GM12878 (cell line): ENCODE data around the gene PLPP6. TPM values are rescaled to one million over a fixed set of nuclear protein-coding genes. Genes with fewer than 3 reads are reported as not detected.

Experiments
- ATAC-seq: fragments of 200-7000 bp; cut with Tn5 transposase; 3 replicates; pipeline ENCODE4 v1.9.1; 2020; ENCODE audit warnings: mild to moderate bottlenecking, moderate library complexity
- BruUV-seq: library from RNA; stranded (reverse); fragments of 400-500 nt; replicated peaks from 2 replicates; lab custom pipeline; 2021; lab: Mats Ljungman, UMichigan
- CTCF ChIA-PET: fragments of 300-600 bp; sonication (Branson Sonifier 250); formaldehyde crosslinking; extraction: SDS; loops from one replicate; lab custom pipeline; 2021; ENCODE audit warnings: inconsistent platforms; lab: Yijun Ruan, JAX
- POLR2A ChIA-PET: fragments of 350-600 bp; formaldehyde crosslinking; extraction: SDS; loops from one replicate; lab custom pipeline; 2021; ENCODE audit warnings: inconsistent platforms; lab: Charles Lee
- RAD21 ChIA-PET: fragments of 300-600 bp; sonication (Branson Sonifier 250); formaldehyde crosslinking; loops from one replicate; lab custom pipeline; 2023; ENCODE audit warnings: antibody characterized with exemption; ENCODE audit not compliant: unreplicated experiment; lab: Charles Lee
- SMC1A ChIA-PET: fragments of 300-600 bp; sonication (Branson Sonifier 250); formaldehyde crosslinking; loops from one replicate; lab custom pipeline; 2023; ENCODE audit not compliant: unreplicated experiment, uncharacterized antibody; lab: Charles Lee
- DNase-seq: peaks from one replicate; pipeline ENCODE4 v3.0.0-alpha.2; 2011; ENCODE audit warnings: low read depth, low spot score
- FAIRE-seq: peaks from 3 replicates; lab custom pipeline; 2011; peaks lifted over from hg19 to GRCh38; lab: Jason Lieb, UNC
- H2AFZ ChIP-seq: 2 replicates; pipeline ENCODE4 v1.6.0; 2011; ENCODE audit warnings: low read depth, low read length, control low read depth; ENCODE audit not compliant: control insufficient read depth
- H3K27ac ChIP-seq: 2 replicates; pipeline ENCODE4 v1.5.1; 2011; ENCODE audit warnings: control low read depth; ENCODE audit not compliant: control insufficient read depth, insufficient read depth
- H3K27me3 ChIP-seq, 2 experiments: replicated peaks in 1 of 2; 2 replicates each; pipeline versions ENCODE4 v1.6.0 to v1.6.1; 2011; ENCODE audit warnings: low read length in 1 of 2; ENCODE audit not compliant: control insufficient read depth in 2 of 2, insufficient read depth in 2 of 2
- H3K36me3 ChIP-seq, 2 experiments: 2 replicates each; pipeline ENCODE4 v1.5.1; 2011; ENCODE audit warnings: low read length in 1 of 2; ENCODE audit not compliant: control insufficient read depth in 2 of 2, insufficient read depth in 2 of 2
- H3K4me1 ChIP-seq: 2 replicates; pipeline ENCODE4 v1.6.1; 2011; ENCODE audit warnings: mild to moderate bottlenecking, low read length, moderate library complexity, mixed read lengths; ENCODE audit not compliant: control insufficient read depth, insufficient read depth
- H3K4me2 ChIP-seq: 2 replicates; pipeline ENCODE4 v1.6.0; 2011; ENCODE audit warnings: control low read depth; ENCODE audit not compliant: control insufficient read depth, insufficient read depth
- H3K4me3 ChIP-seq: fragments of 200-600 bp; sonication (generic); 2 replicates; pipeline ENCODE4 v1.5.1; 2016
- H3K79me2 ChIP-seq: 2 replicates; pipeline ENCODE4 v1.6.0; 2011; ENCODE audit warnings: low read length; ENCODE audit not compliant: control insufficient read depth, insufficient read depth
- H3K9ac ChIP-seq: 2 replicates; pipeline ENCODE4 v1.8.0; 2011; ENCODE audit warnings: low read length, control low read depth, mixed read lengths; ENCODE audit not compliant: control insufficient read depth, insufficient read depth
- H3K9me3 ChIP-seq: replicated peaks from 3 replicates; pipeline ENCODE4 v1.5.1; 2011; ENCODE audit warnings: mild to moderate bottlenecking, low read length; ENCODE audit not compliant: control insufficient read depth, insufficient read depth
- H4K20me1 ChIP-seq: 2 replicates; pipeline ENCODE4 v1.6.0; 2011; ENCODE audit not compliant: control insufficient read depth, insufficient read depth
- IKZF1 ChIP-seq: fragments of 450-650 bp; conservative IDR thresholded peaks from 2 replicates; pipeline ENCODE4 v1.6.1; 2017; ENCODE audit warnings: antibody characterized with exemption, mild to moderate bottlenecking
- WGBS: methylation state at CpG from one replicate; pipeline ENCODE4 v1.1.6; 2016; ENCODE audit warnings: low lambda C conversion rate; ENCODE audit not compliant: insufficient replicate concordance, insufficient coverage; ENCODE audit errors: missing lambda C conversion rate; 5-methylcytosine and 5-hydroxymethylcytosine counted together
- in situ Hi-C: fragments of 300-500 bp; cut with MboI; formaldehyde crosslinking; loops from 9 replicates; pipeline ENCODE4 v1.14.3; 2018; ENCODE audit warnings: mixed read lengths
- intact Hi-C: fragments of 100-400 bp; cut with micrococcal nuclease; formaldehyde crosslinking; loops from one replicate; pipeline ENCODE4 v1.14.2; 2022; ENCODE audit not compliant: unreplicated experiment
- polyA plus RNA-seq, 11 experiments: library from polyadenylated mRNA; depleted of rRNA in 4 of 11; unstranded in 6 of 11; stranded (reverse) in 5 of 11; fragments of >200 nt; fragmentation: Nextera tagmentation in 4 of 11; fragmentation: Illumina TruSeq in 1 of 11; extraction: Ambion mirVana in 4 of 11; extraction: Trizol in 1 of 11; gene quantifications; 1 replicate in 1 of 11; 2 replicates in 10 of 11; pipeline versions ENCODE4 v1.2.1 to v1.2.3, GENCODE V29; 2011 to 2016; ENCODE audit warnings: inconsistent platforms in 2 of 11, missing spikeins in 2 of 11, low read depth in 1 of 11
- total RNA-seq, 4 experiments: library from RNA; depleted of rRNA in 3 of 4; stranded (reverse); fragments of >200 nt in 3 of 4; fragmentation: Illumina TruSeq in 1 of 4; extraction: Trizol in 1 of 4; gene quantifications; 2 replicates each; pipeline versions ENCODE4 v1.2.1 to v1.2.3, GENCODE V29; 2013 to 2021
- TF ChIP-seq, protein P1 (sequence below): fragments of 450-650 bp; IDR thresholded peaks from 2 replicates; pipeline ENCODE4 v1.6.1; 2017; ENCODE audit warnings: low read depth, mild to moderate bottlenecking, moderate library complexity

The PLPP6 gene
- total and polyA plus RNA-seq, 10 of the 15 experiments (the other 5 are each of a cell fraction or from before 2014, with no cell fraction given): 1.6 to 11.3 (median 6.9) TPM

DNA sequence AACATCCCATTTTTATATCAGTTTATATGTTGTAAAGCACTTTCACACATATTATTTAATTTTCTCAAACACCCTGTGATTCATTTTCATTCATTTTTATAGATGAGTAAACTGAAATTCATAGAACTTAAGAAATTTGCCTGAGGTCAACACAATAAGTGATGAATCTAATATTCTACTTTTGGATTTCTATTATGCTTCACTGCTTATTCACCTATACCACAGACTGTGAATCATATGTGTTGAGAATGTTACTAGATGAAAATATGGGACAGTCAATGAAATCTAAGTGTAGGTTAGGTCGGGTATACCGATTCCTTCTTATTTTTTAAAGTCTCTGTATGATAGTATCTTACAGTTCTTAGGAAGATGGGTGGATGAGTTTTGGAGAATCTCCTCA, 42.0 kb downstream of the PLPP6 start (continued):
- TF ChIP-seq IKZF1: no peak

DNA sequence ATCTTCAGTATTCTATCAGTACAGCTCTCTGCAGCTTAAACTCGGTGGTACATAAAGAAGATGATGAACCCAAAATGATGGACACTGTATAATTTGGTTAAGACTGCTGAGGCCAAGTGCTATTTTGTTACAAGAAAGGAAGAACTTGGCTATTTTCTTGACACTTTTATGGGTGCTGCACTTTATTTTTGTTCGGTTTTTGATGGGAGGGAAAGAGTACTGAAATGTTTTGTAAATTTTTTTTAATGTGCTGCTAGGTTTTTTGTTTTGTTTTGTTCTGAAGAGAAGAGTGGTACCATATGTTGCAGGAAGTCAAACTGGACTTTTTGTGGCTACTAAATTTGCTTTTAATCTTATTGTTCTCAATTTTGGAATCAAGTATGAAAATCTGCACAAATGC, 43.9 kb downstream of the PLPP6 start:
- FAIRE-seq (no peak), DNase-seq (no peak), ATAC-seq (no peak)
- 98% methylated on average over 2 of the region's 2 CpGs for WGBS
- no peak overlapping the region for H2AFZ ChIP-seq
- no peaks in the 10 kb centered on the region for H3K9me3 ChIP-seq
- no peaks in the 10 kb centered on the region for H4K20me1 ChIP-seq
- ChIA-PET CTCF (no interaction called here), POLR2A (no interaction called here), RAD21 (no interaction called here), SMC1A (interaction anchor here (1.1 kb wide), 1 partner anchor 63 kb away, joined by 3 read pairs; no protein-coding TSS in a partner anchor)
- H3K79me2 ChIP-seq: no peaks in the 10 kb centered on the region
- peaks cover 1 to 17% of the 10 kb centered on the region in 2 experiments for H3K36me3 ChIP-seq
- H3K4me2 ChIP-seq: no peak overlapping the region
- TF ChIP-seq, protein P1, sequence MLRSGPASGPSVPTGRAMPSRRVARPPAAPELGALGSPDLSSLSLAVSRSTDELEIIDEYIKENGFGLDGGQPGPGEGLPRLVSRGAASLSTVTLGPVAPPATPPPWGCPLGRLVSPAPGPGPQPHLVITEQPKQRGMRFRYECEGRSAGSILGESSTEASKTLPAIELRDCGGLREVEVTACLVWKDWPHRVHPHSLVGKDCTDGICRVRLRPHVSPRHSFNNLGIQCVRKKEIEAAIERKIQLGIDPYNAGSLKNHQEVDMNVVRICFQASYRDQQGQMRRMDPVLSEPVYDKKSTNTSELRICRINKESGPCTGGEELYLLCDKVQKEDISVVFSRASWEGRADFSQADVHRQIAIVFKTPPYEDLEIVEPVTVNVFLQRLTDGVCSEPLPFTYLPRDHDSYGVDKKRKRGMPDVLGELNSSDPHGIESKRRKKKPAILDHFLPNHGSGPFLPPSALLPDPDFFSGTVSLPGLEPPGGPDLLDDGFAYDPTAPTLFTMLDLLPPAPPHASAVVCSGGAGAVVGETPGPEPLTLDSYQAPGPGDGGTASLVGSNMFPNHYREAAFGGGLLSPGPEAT: no peak
- no peak overlapping the region for H3K27ac ChIP-seq
- H3K9ac ChIP-seq: no peak overlapping the region
- no peaks in the 10 kb centered on the region for H3K27me3 ChIP-seq
- BruUV-seq: no TSS peak
- no peak overlapping the region for H3K4me3 ChIP-seq
- intact Hi-C loops: no loop called here
- H3K4me1 ChIP-seq: no peaks in the 10 kb centered on the region
- in situ Hi-C loops: no loop called here
